ENCODE results near the gene CELA2A. TPM values are rescaled to one million over a fixed set of nuclear protein-coding genes. Genes with fewer than 3 reads are reported as not detected.
"Not testable (repeated sequence)": the region's sequence is repeated elsewhere in the genome, so short reads cannot be mapped to it uniquely, and the experiment has no call there.

CELA2A gene
- total RNA-seq, 3 donors from 2014 or later: 0.52 to 0.83 (median 0.53) TPM

GRCh38 chr1:15445390-15446122 is 11.0 kb upstream of the CELA2A start:
- peaks cover 16% of the 10 kb centered on the region for H3K27me3 Mint-ChIP-seq (ENCODE audit: low read depth)
- no peaks in the 10 kb centered on the region for H3K9me3 Mint-ChIP-seq
- no peak for ATAC-seq
- H3K36me3 Mint-ChIP-seq (ENCODE audit: insufficient read depth): no peaks in the 10 kb centered on the region
- H3K4me1 Mint-ChIP-seq (ENCODE audit: low read depth): peaks cover 7% of the 10 kb centered on the region
- H3K4me3 Mint-ChIP-seq: no peak overlapping the region
- DNase-seq: no peak

DNA sequence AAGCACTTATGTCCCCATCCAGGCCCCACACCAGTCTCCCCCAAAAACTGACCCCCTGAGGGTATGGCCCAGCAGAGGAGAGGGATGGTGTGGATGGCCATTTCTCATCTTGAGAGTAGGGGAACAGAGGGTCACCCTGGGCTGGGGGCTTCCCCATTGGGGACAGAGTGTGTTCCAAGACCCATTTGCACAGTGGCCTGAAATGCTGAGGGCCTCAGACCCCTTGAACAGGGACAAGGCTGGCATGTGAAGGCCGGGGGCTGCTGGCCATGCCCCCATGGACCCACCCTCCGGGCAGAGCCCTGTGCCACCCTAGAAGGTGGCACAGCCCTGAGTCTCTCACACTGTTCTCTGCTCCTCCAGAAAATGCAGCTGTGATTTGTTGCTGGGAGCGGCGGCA is 10.3 kb upstream of the CELA2A start:
- H3K4me3 Mint-ChIP-seq: no peak overlapping the region
- ATAC-seq: no peak
- no peaks in the 10 kb centered on the region for H3K9me3 Mint-ChIP-seq

GRCh38 chr1:15448877-15449462 is 7.6 kb upstream of the CELA2A start:
- Mint-ChIP-seq H3K27me3 (ENCODE audit: low read depth) (peaks cover 22% of the 10 kb centered on the region), H3K9me3 (no peaks in the 10 kb centered on the region), H3K4me1 (ENCODE audit: low read depth) (peaks cover 7% of the 10 kb centered on the region), H3K4me3 (no peak overlapping the region), H3K36me3 (ENCODE audit: insufficient read depth) (no peaks in the 10 kb centered on the region)
- ATAC-seq (no peak), DNase-seq (no peak)

More for the DNA sequence above, 10.3 kb upstream of the CELA2A start:
- peaks cover 7% of the 10 kb centered on the region for H3K4me1 Mint-ChIP-seq (ENCODE audit: low read depth)
- no peak for DNase-seq
- no peaks in the 10 kb centered on the region for H3K36me3 Mint-ChIP-seq (ENCODE audit: insufficient read depth)
- peaks cover 19% of the 10 kb centered on the region for H3K27me3 Mint-ChIP-seq (ENCODE audit: low read depth)

- Mint-ChIP-seq H3K9me3 (no peaks in the 10 kb centered on the region), H3K4me3 (no peak overlapping the region), H3K4me1 (ENCODE audit: low read depth) (peaks cover 7% of the 10 kb centered on the region), H3K27me3 (ENCODE audit: low read depth) (peaks cover 22% of the 10 kb centered on the region), H3K36me3 (ENCODE audit: insufficient read depth) (no peaks in the 10 kb centered on the region)
- DNase-seq: no peak
- no peak for ATAC-seq
Observed at GRCh38 chr1:15449567-15449966, 7.0 kb upstream of the CELA2A start.

- Mint-ChIP-seq H3K4me3 (no peak overlapping the region), H3K4me1 (ENCODE audit: low read depth) (no peaks in the 10 kb centered on the region), H3K27me3 (ENCODE audit: low read depth) (peaks cover 20% of the 10 kb centered on the region), H3K36me3 (ENCODE audit: insufficient read depth) (no peaks in the 10 kb centered on the region), H3K9me3 (no peaks in the 10 kb centered on the region)
- DNase-seq: no peak
- no peak for ATAC-seq
Observed at GRCh38 chr1:15451014-15451722, 5.4 kb upstream of the CELA2A start.

DNA sequence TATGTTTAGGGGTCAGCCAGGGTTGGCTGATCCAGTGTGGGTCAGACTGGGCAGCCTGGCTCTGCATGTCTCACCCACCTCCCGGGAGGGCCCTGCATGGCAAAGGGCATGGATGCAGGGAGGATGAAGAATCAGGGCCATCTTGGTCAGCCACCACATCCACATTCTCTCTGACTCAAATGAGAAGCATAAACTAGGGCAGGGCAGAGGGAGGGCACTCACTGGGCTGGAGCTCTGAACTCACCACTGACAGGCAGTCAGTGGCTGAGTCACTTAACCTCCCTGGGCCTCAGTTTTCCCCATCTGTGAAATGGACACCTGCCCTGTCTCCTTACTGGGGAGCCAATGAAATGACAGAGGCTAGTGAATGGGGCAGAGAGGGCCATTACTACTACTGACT is 4.3 kb upstream of the CELA2A start:
- Mint-ChIP-seq H3K9me3 (no peaks in the 10 kb centered on the region), H3K4me3 (no peak overlapping the region), H3K27me3 (ENCODE audit: low read depth) (peaks cover 20% of the 10 kb centered on the region), H3K4me1 (ENCODE audit: low read depth) (no peaks in the 10 kb centered on the region), H3K36me3 (ENCODE audit: insufficient read depth) (no peaks in the 10 kb centered on the region)
- no peak for DNase-seq
- no peak for ATAC-seq

GRCh38 chr1:15452866-15453571 is 3.5 kb upstream of the CELA2A start:
- DNase-seq (no peak), ATAC-seq (no peak)
- no peak overlapping the region for H3K4me3 Mint-ChIP-seq
- no peaks in the 10 kb centered on the region for H3K36me3 Mint-ChIP-seq (ENCODE audit: insufficient read depth)
- peaks cover 17% of the 10 kb centered on the region for H3K27me3 Mint-ChIP-seq (ENCODE audit: low read depth)
- no peaks in the 10 kb centered on the region for H3K4me1 Mint-ChIP-seq (ENCODE audit: low read depth)
- no peaks in the 10 kb centered on the region for H3K9me3 Mint-ChIP-seq

- Mint-ChIP-seq H3K36me3 (ENCODE audit: insufficient read depth) (no peaks in the 10 kb centered on the region), H3K27me3 (ENCODE audit: low read depth) (peaks cover 17% of the 10 kb centered on the region), H3K9me3 (no peaks in the 10 kb centered on the region), H3K4me1 (ENCODE audit: low read depth) (no peaks in the 10 kb centered on the region), H3K4me3 (no peak overlapping the region)
- DNase-seq (no peak), ATAC-seq (no peak)
Observed at GRCh38 chr1:15453734-15454133, 2.8 kb upstream of the CELA2A start.

DNA sequence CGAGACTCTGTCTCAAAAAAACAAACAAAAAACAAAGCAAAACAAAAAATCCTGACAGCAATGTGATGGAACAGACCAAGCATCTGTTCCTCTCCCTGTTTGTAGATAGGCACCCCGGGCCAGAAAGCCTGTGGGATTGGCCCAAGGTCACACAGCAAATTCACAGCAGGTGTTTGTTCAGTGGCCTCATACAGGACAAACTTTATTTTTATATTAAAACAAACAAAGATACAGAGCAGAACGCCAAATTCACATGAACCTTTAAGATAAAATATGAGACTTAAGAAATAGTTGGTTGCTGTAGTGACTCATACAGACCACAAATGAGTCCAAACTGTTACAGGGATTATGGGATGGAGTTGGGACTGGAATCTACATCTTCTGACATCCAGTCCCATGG is 2.3 kb upstream of the CELA2A start:
- H3K4me3 Mint-ChIP-seq: no peak overlapping the region
- H3K27me3 Mint-ChIP-seq (ENCODE audit: low read depth): peaks cover 17% of the 10 kb centered on the region
- DNase-seq: no peak
- no peaks in the 10 kb centered on the region for H3K4me1 Mint-ChIP-seq (ENCODE audit: low read depth)
- no peaks in the 10 kb centered on the region for H3K9me3 Mint-ChIP-seq
- H3K36me3 Mint-ChIP-seq (ENCODE audit: insufficient read depth): no peaks in the 10 kb centered on the region
- ATAC-seq: no peak

- H3K4me1 Mint-ChIP-seq (ENCODE audit: low read depth): no peaks in the 10 kb centered on the region
- no peak for ATAC-seq
- no peak for DNase-seq
- no peaks in the 10 kb centered on the region for H3K36me3 Mint-ChIP-seq (ENCODE audit: insufficient read depth)
- H3K4me3 Mint-ChIP-seq: no peak overlapping the region
- peaks cover 12% of the 10 kb centered on the region for H3K27me3 Mint-ChIP-seq (ENCODE audit: low read depth)
- H3K9me3 Mint-ChIP-seq: no peaks in the 10 kb centered on the region
Observed at GRCh38 chr1:15455522-15455921, 1.0 kb upstream of the CELA2A start.

GRCh38 chr1:15457585-15457984 is 1.1 kb downstream of the CELA2A start:
- no peak for DNase-seq
- ATAC-seq: no peak
- H3K27me3 Mint-ChIP-seq (ENCODE audit: low read depth): peaks cover 6% of the 10 kb centered on the region
- H3K9me3 Mint-ChIP-seq: no peaks in the 10 kb centered on the region
- H3K36me3 Mint-ChIP-seq (ENCODE audit: insufficient read depth): no peaks in the 10 kb centered on the region
- no peaks in the 10 kb centered on the region for H3K4me1 Mint-ChIP-seq (ENCODE audit: low read depth)
- no peak overlapping the region for H3K4me3 Mint-ChIP-seq

DNA sequence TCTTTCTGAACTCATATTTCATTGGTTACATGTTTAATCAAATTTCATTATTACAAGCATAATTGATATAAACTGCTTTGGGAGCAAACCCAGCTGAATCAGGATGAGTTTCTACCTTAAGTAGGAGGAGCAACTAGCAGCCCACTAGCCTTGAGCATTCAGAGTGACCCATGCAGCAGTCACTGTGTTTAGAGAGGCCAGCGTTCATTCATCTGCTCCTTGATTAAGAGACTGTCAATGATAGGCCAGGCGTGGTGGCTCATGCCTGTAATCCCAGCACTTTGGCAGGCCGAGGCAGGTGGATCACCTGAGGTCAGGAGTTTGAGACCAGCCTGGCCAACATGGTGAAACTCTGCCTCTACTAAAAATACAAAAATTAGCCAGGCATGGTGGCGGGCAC is 1.9 kb downstream of the CELA2A start:
- H3K9me3 Mint-ChIP-seq; DNase-seq; H3K4me3 Mint-ChIP-seq; ATAC-seq; H3K27me3 Mint-ChIP-seq (ENCODE audit: low read depth); H3K36me3 Mint-ChIP-seq (ENCODE audit: insufficient read depth); H3K4me1 Mint-ChIP-seq (ENCODE audit: low read depth): not testable (repeated sequence)

DNA sequence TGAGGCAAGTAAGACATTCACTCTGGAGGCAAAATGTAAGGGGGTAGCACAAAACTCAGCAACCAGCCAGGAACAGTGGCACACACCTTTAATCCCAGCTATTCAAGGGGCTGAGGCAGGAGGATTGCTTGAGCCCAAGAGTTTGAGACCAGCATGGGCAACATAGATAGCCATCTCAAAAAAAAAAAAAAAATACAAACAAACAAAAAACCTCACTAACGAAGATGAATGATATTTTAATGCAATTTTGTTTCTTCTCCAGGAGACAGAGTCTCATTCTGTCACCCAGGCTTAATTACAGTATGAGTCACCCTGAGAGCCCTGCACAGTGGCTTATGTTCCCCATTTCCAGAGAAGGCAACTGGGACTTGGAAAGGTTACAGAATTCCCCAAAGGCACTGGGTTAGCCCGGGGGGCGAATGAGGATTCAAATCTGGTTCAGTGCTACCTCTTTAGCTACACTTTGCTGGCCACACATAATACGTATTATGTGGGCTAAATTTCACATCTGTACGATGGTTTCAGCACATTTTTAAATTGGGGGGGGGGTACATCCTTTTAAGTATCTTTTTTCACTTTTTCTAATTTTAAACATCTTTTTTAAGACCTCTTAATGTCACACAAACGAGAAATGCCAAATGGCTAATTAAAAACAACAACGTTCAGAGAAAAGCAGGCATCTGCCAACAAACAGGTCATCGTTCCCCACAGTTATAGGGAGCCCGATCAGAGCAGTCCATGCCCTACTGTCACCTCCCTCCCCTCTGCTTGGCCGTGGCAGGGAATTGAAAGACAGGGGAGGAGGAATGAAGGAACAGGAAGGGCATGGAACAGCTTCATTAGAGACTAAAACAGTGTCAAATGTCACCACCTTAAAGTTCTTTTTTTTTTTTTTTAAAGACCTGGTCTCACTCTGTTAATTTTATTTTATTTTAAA is 3.5 kb downstream of the CELA2A start:
- Mint-ChIP-seq H3K4me3 (no peak overlapping the region), H3K27me3 (ENCODE audit: low read depth) (peaks cover 12% of the 10 kb centered on the region), H3K9me3 (no peaks in the 10 kb centered on the region), H3K4me1 (ENCODE audit: low read depth) (no peaks in the 10 kb centered on the region), H3K36me3 (ENCODE audit: insufficient read depth) (no peaks in the 10 kb centered on the region)
- DNase-seq: no peak
- ATAC-seq: no peak

GRCh38 chr1:15460708-15461095 is 4.2 kb downstream of the CELA2A start:
- H3K4me3 Mint-ChIP-seq: no peak overlapping the region

More at GRCh38 chr1:15460708-15461095, 4.2 kb downstream of the CELA2A start:
- H3K27me3 Mint-ChIP-seq (ENCODE audit: low read depth): peaks cover 12% of the 10 kb centered on the region
- H3K4me1 Mint-ChIP-seq (ENCODE audit: low read depth): no peaks in the 10 kb centered on the region
- no peaks in the 10 kb centered on the region for H3K36me3 Mint-ChIP-seq (ENCODE audit: insufficient read depth)
- ATAC-seq (no peak), DNase-seq (no peak)
- no peaks in the 10 kb centered on the region for H3K9me3 Mint-ChIP-seq
